HUES48 (cell line): ENCODE results near the gene CFAP68.

ENCODE experiments used
- H3K27ac ChIP-seq: one replicate; pipeline ENCODE4 v1.7.0; 2013; ENCODE audit warnings: low read depth, low read length, inconsistent platforms
- H3K27me3 ChIP-seq: 2 replicates; pipeline ENCODE4 v1.6.1; 2013; ENCODE audit warnings: mild to moderate bottlenecking, low read length; ENCODE audit not compliant: control insufficient read depth, insufficient read depth
- H3K36me3 ChIP-seq: 2 replicates; pipeline ENCODE4 v1.6.1; 2013; ENCODE audit warnings: low read length; ENCODE audit not compliant: control insufficient read depth, insufficient read depth
- H3K4me1 ChIP-seq: 2 replicates; pipeline ENCODE4 v1.6.1; 2013; ENCODE audit warnings: mild to moderate bottlenecking, low read length; ENCODE audit not compliant: control insufficient read depth, insufficient read depth
- H3K4me3 ChIP-seq: 2 replicates; pipeline ENCODE4 v1.5.1; 2013; ENCODE audit warnings: mild to moderate bottlenecking, low read depth, low read length
- H3K9ac ChIP-seq: 2 replicates; pipeline ENCODE4 v1.6.1; 2013; ENCODE audit warnings: mild to moderate bottlenecking, low read depth, low read length, moderate library complexity
- H3K9me3 ChIP-seq: 2 replicates; pipeline ENCODE4 v1.6.1; 2013; ENCODE audit warnings: low read length; ENCODE audit not compliant: control insufficient read depth, insufficient read depth

Gene CFAP68

DNA sequence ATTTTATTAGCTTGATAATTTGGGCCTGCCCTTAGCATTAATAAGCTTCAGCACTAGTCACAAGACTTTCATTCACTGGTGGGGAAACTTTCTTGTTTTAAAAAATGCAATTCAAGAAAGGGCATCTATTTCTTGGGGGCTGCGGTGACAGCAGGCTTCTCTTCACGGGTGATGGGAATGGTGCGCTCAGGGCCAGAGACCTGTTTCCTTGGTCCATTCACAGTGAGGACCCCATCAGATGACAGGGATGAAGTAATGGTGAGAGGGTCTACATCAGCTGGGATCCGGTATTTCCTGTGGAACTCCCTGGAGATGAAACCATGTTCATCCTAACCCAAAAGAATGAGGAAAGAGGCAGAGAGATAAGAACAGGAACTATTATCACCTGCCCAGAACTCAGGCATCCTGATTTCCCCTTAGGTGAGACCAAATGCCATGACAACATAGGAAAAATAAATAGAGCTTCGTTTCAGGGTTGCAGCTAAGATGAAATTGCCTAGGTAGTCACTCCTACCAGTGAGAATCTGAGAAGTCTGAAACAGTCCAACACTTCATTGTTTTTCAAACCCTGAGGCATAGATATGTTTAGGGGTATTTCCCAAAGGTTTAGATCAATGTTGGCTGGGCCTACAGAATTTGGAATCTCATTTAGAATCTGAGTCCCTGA lies 29.4 kb downstream of the CFAP68 start:
- Histone ChIP-seq H3K27ac (no peak overlapping the region), H3K36me3 (no peaks in the 10 kb centered on the region), H3K9ac (no peak overlapping the region), H3K4me1 (peaks cover 10% of the 10 kb centered on the region), H3K9me3 (no peaks in the 10 kb centered on the region), H3K4me3 (no peak overlapping the region), H3K27me3 (no peaks in the 10 kb centered on the region)

- Histone ChIP-seq H3K27ac (no peak overlapping the region), H3K9me3 (no peaks in the 10 kb centered on the region), H3K27me3 (no peaks in the 10 kb centered on the region), H3K4me3 (no peak overlapping the region), H3K4me1 (peaks cover 10% of the 10 kb centered on the region), H3K9ac (no peak overlapping the region), H3K36me3 (no peaks in the 10 kb centered on the region)
These were observed 30.0 kb downstream of the CFAP68 start for GRCh38 chr11:111909378-111909777.

GRCh38 chr11:111910676-111911562 lies 31.6 kb downstream of the CFAP68 start:
- H3K36me3 ChIP-seq: no peaks in the 10 kb centered on the region
- no peaks in the 10 kb centered on the region for H3K9me3 ChIP-seq
- no peak overlapping the region for H3K4me3 ChIP-seq
- H3K27ac ChIP-seq: no peak overlapping the region
- H3K27me3 ChIP-seq: no peaks in the 10 kb centered on the region
- peaks cover 10% of the 10 kb centered on the region for H3K4me1 ChIP-seq
- H3K9ac ChIP-seq: no peak overlapping the region

DNA sequence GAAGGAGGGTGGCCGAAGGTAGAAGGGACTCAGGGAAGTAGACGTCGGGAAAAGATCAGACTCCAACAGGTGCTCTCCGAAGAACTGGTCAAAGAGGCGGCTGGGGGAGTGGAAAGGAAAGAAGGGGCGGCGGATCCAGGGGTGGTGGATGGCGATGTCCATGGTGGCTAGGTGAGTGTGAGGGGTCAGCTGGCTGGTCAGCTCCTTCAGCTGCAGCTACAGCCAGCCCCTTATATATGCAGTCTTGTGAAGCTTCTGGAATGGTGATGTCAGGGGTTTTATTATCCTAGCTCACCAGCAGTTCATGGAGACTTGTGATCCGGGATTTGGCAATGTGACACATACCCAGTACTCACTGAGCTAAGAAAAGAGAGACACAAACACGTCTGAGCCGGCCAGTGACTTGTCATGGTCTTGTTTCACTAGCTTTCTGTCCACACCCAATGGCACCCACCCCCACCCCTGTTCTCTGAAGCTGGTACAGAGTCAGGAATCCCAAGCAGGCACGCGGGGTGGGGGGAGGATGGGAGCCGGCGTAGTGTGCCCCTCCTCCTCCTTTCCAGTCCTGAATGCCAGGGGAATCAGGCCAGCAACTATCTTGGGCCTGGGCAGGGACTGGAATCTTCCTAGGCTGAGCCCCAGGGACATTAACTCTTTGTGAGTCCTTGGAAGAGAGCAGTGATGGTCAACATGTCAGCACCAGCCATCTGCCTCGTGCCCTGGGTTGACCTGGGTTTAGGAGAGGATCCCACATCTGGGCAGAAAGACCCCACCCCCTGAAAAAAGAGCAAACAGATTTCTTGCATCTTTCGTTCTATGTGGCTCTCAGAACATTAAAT lies 32.4 kb downstream of the CFAP68 start, which contains the start of gene CRYAB:
TSS of gene CRYAB (minus strand) at position 208 of the 839 bp plus-strand sequence. CDS start at position 162, 46 bp downstream.
- no peaks in the 10 kb centered on the region for H3K27me3 ChIP-seq
- no peak within 1 kb of the TSS for H3K9ac ChIP-seq
- H3K4me1 ChIP-seq: peaks cover 10% of the 10 kb centered on the region
- H3K36me3 ChIP-seq: no peaks in the 10 kb centered on the region
- no peak within 1 kb of the TSS for H3K4me3 ChIP-seq
- H3K27ac ChIP-seq: no peak within 1 kb of the TSS
- H3K9me3 ChIP-seq: no peaks in the 10 kb centered on the region

DNA sequence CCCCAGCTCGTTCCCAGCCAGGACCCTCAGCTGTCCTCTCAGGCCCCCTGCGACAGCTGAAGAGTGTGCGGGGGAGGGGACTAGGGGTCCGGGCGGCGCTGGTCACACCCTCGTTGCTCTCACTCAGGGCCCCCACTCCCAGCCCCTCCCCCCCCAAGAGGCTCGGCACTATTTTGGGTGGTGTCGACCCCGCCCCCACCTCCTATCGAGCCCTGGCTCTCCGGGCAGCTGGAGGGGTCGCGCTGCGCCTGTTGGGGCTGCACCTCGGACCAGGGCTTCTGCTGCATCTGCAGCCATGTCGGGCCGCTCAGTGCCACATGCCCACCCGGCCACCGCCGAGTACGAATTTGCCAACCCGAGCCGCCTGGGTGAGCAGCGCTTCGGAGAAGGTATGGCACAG lies 33.2 kb downstream of the CFAP68 start, which contains the start of gene HSPB2:
TSS of gene HSPB2 (plus strand) at position 200 of the 400 bp plus-strand sequence. CDS start at position 296, 96 bp downstream.
- no peak within 1 kb of the TSS for H3K4me3 ChIP-seq
- H3K9ac ChIP-seq: no peak within 1 kb of the TSS
- no peaks in the 10 kb centered on the region for H3K27me3 ChIP-seq
- no peaks in the 10 kb centered on the region for H3K9me3 ChIP-seq
- H3K36me3 ChIP-seq: no peaks in the 10 kb centered on the region
- H3K4me1 ChIP-seq: peaks cover 10% of the 10 kb centered on the region
- H3K27ac ChIP-seq: no peak within 1 kb of the TSS

DNA sequence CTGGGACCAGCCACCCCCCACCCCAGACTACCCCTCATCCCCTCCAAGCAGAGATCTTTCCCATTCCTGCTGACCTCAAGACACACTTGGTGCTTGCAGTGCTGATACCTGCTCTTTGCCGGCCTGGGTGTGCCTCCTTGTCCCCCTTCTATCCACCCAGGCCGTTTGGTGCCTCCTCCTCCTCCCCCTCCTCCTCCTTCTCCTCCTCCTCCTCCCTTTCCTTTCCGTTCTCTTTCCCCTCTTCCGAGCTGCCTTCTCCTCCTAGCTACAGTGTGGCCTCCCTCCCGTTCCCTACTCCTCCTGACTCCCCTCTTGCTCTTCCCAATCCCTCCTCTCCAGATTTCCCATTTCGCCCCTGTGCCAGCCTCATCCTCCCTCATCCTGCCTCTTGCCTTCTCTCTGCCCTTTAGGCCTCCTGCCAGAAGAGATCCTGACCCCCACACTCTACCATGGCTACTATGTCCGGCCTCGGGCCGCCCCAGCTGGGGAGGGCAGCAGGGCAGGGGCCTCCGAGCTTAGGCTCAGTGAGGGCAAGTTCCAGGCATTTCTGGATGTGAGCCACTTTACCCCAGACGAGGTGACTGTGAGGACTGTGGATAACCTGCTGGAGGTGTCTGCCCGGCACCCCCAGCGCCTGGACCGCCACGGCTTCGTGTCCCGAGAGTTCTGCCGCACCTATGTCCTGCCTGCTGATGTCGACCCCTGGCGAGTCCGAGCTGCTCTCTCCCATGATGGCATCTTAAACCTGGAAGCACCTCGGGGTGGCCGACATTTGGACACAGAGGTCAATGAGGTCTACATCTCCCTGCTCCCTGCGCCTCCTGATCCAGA lies 33.9 kb downstream of the CFAP68 start:
- no peaks in the 10 kb centered on the region for H3K9me3 ChIP-seq
- H3K4me3 ChIP-seq: no peak overlapping the region
- H3K36me3 ChIP-seq: no peaks in the 10 kb centered on the region
- H3K27ac ChIP-seq: no peak overlapping the region
- H3K4me1 ChIP-seq: peaks cover 15% of the 10 kb centered on the region
- H3K27me3 ChIP-seq: no peaks in the 10 kb centered on the region
- H3K9ac ChIP-seq: no peak overlapping the region

GRCh38 chr11:111913997-111914396 lies 34.7 kb downstream of the CFAP68 start:
- no peak overlapping the region for H3K27ac ChIP-seq
- H3K36me3 ChIP-seq: no peaks in the 10 kb centered on the region
- no peak overlapping the region for H3K9ac ChIP-seq
- no peaks in the 10 kb centered on the region for H3K27me3 ChIP-seq
- H3K4me3 ChIP-seq: no peak overlapping the region
- peaks cover 18% of the 10 kb centered on the region for H3K4me1 ChIP-seq
- H3K9me3 ChIP-seq: no peaks in the 10 kb centered on the region

GRCh38 chr11:111916768-111917167 lies 37.4 kb downstream of the CFAP68 start:
- Histone ChIP-seq H3K9me3 (no peaks in the 10 kb centered on the region), H3K27me3 (no peaks in the 10 kb centered on the region), H3K4me1 (peaks cover 15% of the 10 kb centered on the region), H3K36me3 (no peaks in the 10 kb centered on the region), H3K4me3 (no peak overlapping the region), H3K27ac (no peak overlapping the region), H3K9ac (no peak overlapping the region)

DNA sequence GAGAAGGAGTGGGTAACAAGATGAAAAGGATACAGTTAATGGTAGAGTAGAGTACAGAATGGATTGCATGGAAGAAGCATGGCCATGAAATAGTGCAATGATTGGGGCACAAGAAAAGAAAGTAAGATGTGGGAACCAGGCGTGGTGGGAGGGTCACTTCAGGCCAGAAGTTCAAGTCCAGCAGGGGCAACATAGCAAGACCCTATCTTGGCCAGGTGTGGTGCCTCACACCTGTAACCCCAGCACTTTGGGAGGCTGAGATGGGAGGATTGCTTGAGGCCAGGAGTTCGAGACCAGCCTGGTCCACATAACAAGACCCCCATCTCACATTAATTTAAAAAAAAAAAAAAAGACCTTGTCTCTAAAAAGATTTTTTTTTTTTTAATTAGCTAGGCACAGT lies 38.0 kb downstream of the CFAP68 start:
- Histone ChIP-seq H3K27me3 (no peaks in the 10 kb centered on the region), H3K4me3 (no peak overlapping the region), H3K36me3 (no peaks in the 10 kb centered on the region), H3K9me3 (no peaks in the 10 kb centered on the region), H3K4me1 (peaks cover 10% of the 10 kb centered on the region), H3K27ac (no peak overlapping the region), H3K9ac (no peak overlapping the region)

- H3K36me3 ChIP-seq: no peaks in the 10 kb centered on the region
- peaks cover 8% of the 10 kb centered on the region; the same call in 1 of the 2 replicates for H3K4me1 ChIP-seq
- no peak overlapping the region for H3K4me3 ChIP-seq
- H3K9me3 ChIP-seq: no peaks in the 10 kb centered on the region
- H3K9ac ChIP-seq: no peak overlapping the region
- H3K27ac ChIP-seq: no peak overlapping the region
- no peaks in the 10 kb centered on the region for H3K27me3 ChIP-seq
These were observed 38.4 kb downstream of the CFAP68 start for GRCh38 chr11:111917788-111918187.
